Esophagus muscularis mucosa (tissue), 4 donors: ENCODE data around the gene ACOT12. TPM values are rescaled to one million over a fixed set of nuclear protein-coding genes. Genes with fewer than 3 reads are reported as not detected.

ENCODE experiments used
- DNase-seq: peaks from one replicate; pipeline ENCODE4 v3.0.0-alpha.2; 2017; ENCODE audit errors: extremely low spot score
- H3K27ac ChIP-seq, 4 donors: fragments of 200-600 bp; sonication (generic); replicated peaks in 1 of 4; 1 replicate in 3 of 4; 2 replicates in 1 of 4; pipeline ENCODE4 v1.5.1; 2016 to 2019; ENCODE audit warnings: mild to moderate bottlenecking in 1 of 4
- H3K27me3 ChIP-seq, 4 donors: fragments of 200-600 bp; sonication (generic); one replicate each; pipeline versions ENCODE4 v1.5.1 to v1.6.0; 2016 to 2019
- H3K36me3 ChIP-seq, 4 donors: fragments of 200-600 bp; sonication (generic); one replicate each; pipeline ENCODE4 v1.5.1; 2016 to 2019
- H3K4me1 ChIP-seq, 4 donors: fragments of 200-600 bp; sonication (generic); one replicate each; pipeline ENCODE4 v1.5.1; 2016 to 2019
- H3K4me3 ChIP-seq, 4 donors: fragments of 200-600 bp; sonication (generic); 1 replicate in 2 of 4; 2 replicates in 2 of 4; pipeline ENCODE4 v1.5.1; 2016 to 2019; ENCODE audit warnings: mild to moderate bottlenecking in 4 of 4, moderate library complexity in 1 of 4
- H3K9me3 ChIP-seq, 4 donors: fragments of 200-600 bp; sonication (generic); 1 replicate in 3 of 4; 2 replicates in 1 of 4; pipeline ENCODE4 v1.5.1; 2016 to 2019
- CTCF ChIP-seq, 3 experiments: fragments of 200-600 bp in 2 of 3; fragments of 450-650 bp in 1 of 3; sonication (generic) in 2 of 3; IDR thresholded peaks; one replicate each; pipeline ENCODE4 v1.5.1; 2017 to 2019; ENCODE audit warnings: antibody characterized with exemption in 3 of 3, mild to moderate bottlenecking in 2 of 3, moderate library complexity in 1 of 3
- EP300 ChIP-seq: sonication (generic); formaldehyde crosslinking; IDR thresholded peaks from one replicate; pipeline ENCODE4 v1.6.1; 2017; ENCODE audit warnings: antibody characterized with exemption
- POLR2A ChIP-seq: fragments of 450-650 bp; IDR thresholded peaks from one replicate; pipeline ENCODE4 v1.6.1; 2017; ENCODE audit warnings: antibody characterized with exemption, moderate library complexity, mild to moderate bottlenecking, low read depth
- POLR2AphosphoS5 ChIP-seq, 2 donors: sonication (generic); formaldehyde crosslinking; IDR thresholded peaks; one replicate each; pipeline ENCODE4 v1.6.1; 2017; ENCODE audit warnings: antibody characterized with exemption in 2 of 2
- whole genome bisulfite sequencing: methylation state at CpG from one replicate; pipeline ENCODE4 v1.1.5; 2018; 5-methylcytosine and 5-hydroxymethylcytosine counted together
- intact Hi-C: fragments of 100-400 bp; cut with DNase I; formaldehyde crosslinking; loops from one replicate; pipeline ENCODE4 v1.15.1; 2023
- total RNA-seq, 4 donors: library from RNA; depleted of rRNA; stranded (reverse); fragments of >200 nt; gene quantifications; one replicate each; pipeline versions ENCODE4 v1.1.0 to v1.2.1, GENCODE V29; 2016

ACOT12 gene
- total RNA-seq, 4 donors from 2014 or later: not detected

- H3K9me3 ChIP-seq: no peaks in the 10 kb centered on the region
- H3K27me3 ChIP-seq: peaks cover 0 to 13% (median 0%) of the 10 kb centered on the region in 4 donors
- H3K27ac ChIP-seq: no peak overlapping the region
- DNase-seq: no peak
- H3K4me1 ChIP-seq: no peaks in the 10 kb centered on the region
- intact Hi-C loops: no loop called here
- no peaks in the 10 kb centered on the region for H3K36me3 ChIP-seq
- WGBS: 98% methylated on average over 2 of the region's 2 CpGs
- H3K4me3 ChIP-seq: no peak overlapping the region
- TF ChIP-seq POLR2AphosphoS5 (IDR thresholded peaks at IDR 0.05): no peak
- TF ChIP-seq EP300: no peak
- no peak for TF ChIP-seq CTCF (IDR thresholded peaks at IDR 0.05)
- TF ChIP-seq POLR2A: no peak
Observed at GRCh38 chr5:81371354-81371876, 22.5 kb downstream of the ACOT12 start.

- intact Hi-C loops: no loop called here
- DNase-seq: no peak
- Histone ChIP-seq H3K27ac (no peak overlapping the region), H3K27me3 (peaks cover 0 to 13% (median 0%) of the 10 kb centered on the region in 4 donors), H3K36me3 (no peaks in the 10 kb centered on the region), H3K4me1 (no peaks in the 10 kb centered on the region), H3K9me3 (no peaks in the 10 kb centered on the region), H3K4me3 (no peak overlapping the region)
- TF ChIP-seq EP300 (no peak), POLR2A (no peak), CTCF (IDR thresholded peaks at IDR 0.05) (no peak), POLR2AphosphoS5 (IDR thresholded peaks at IDR 0.05) (no peak)
Observed at GRCh38 chr5:81370912-81371311, 23.0 kb downstream of the ACOT12 start.

GRCh38 chr5:81365541-81365940, 28.4 kb downstream of the ACOT12 start:
- Histone ChIP-seq H3K27me3 (no peaks in the 10 kb centered on the region), H3K9me3 (no peaks in the 10 kb centered on the region), H3K4me3 (no peak overlapping the region), H3K27ac (no peak overlapping the region), H3K4me1 (no peaks in the 10 kb centered on the region), H3K36me3 (no peaks in the 10 kb centered on the region)
- TF ChIP-seq POLR2A (no peak), EP300 (no peak)
- intact Hi-C loops: no loop called here
- 96% methylated on average over 5 of the region's 5 CpGs for WGBS
- no peak for DNase-seq

- no peak for DNase-seq
- Histone ChIP-seq H3K4me1 (no peaks in the 10 kb centered on the region), H3K27ac (no peak overlapping the region), H3K36me3 (no peaks in the 10 kb centered on the region), H3K27me3 (no peaks in the 10 kb centered on the region), H3K9me3 (no peaks in the 10 kb centered on the region), H3K4me3 (no peak overlapping the region)
- TF ChIP-seq POLR2A (no peak), POLR2AphosphoS5 (IDR thresholded peaks at IDR 0.05) (no peak), EP300 (no peak), CTCF (IDR thresholded peaks at IDR 0.05) (no peak)
- 68% methylated on average over 4 of the region's 4 CpGs for WGBS
- intact Hi-C loops: no loop called here
Observed at GRCh38 chr5:81363093-81363871, 30.7 kb downstream of the ACOT12 start.

- no peak for TF ChIP-seq POLR2A
- TF ChIP-seq CTCF (IDR thresholded peaks at IDR 0.05): no peak
- no peak for TF ChIP-seq POLR2AphosphoS5 (IDR thresholded peaks at IDR 0.05)
- TF ChIP-seq EP300: no peak
- Histone ChIP-seq H3K4me1 (no peaks in the 10 kb centered on the region), H3K36me3 (no peaks in the 10 kb centered on the region), H3K9me3 (no peaks in the 10 kb centered on the region), H3K4me3 (no peak overlapping the region), H3K27me3 (no peaks in the 10 kb centered on the region), H3K27ac (no peak overlapping the region)
- intact Hi-C loops: no loop called here
- no peak for DNase-seq
- WGBS: 92% methylated on average over 2 of the region's 2 CpGs
Observed at GRCh38 chr5:81361600-81361999, 32.3 kb downstream of the ACOT12 start.
